VCaP (cell line): ENCODE data around the gene PHOX2B.

Source experiments
- H3K27ac ChIP-seq: fragments of 450-650 bp; 2 replicates; pipeline ENCODE4 v1.5.1; 2017
- CTCF ChIP-seq: fragments of 450-650 bp; conservative IDR thresholded peaks from 2 replicates; pipeline ENCODE4 v1.5.1; 2017; ENCODE audit warnings: mild to moderate bottlenecking, moderate library complexity

PHOX2B gene

GRCh38 chr4:41752081-41752836, 3.7 kb upstream of the PHOX2B start:
- TF ChIP-seq CTCF: no peak
- no peak overlapping the region for H3K27ac ChIP-seq

DNA sequence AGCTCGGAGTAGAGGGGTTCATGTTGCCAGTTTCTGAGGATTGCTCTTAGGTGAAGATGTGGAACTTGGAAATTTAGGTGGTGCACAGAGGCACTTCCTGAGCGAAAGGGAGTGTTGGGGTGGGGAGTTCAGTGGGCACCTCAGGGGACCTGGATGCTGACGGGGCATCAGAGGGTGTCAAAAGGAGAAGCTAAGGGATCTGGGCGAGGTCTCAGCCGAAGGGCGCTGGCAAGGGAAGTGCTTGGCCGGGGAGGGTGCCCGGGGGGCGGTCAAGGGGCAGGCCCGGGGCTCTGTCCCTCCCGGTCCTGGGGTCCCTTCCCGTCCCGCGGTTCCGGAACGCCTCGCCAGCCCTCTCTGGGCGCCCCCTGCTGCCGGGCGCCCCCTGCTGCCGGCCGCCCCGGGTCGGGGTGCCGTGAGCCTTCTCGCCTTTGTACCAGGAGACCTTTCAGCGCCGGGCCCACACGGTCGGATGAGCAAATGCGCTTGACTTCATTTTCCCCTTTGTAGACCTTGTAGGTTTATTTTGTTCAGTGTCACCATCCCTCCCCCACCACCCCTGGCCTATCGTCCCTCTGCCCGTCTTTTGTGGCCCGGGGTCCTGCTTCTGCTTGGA, 3.0 kb upstream of the PHOX2B start:
- no peak for TF ChIP-seq CTCF
- no peak overlapping the region for H3K27ac ChIP-seq

DNA sequence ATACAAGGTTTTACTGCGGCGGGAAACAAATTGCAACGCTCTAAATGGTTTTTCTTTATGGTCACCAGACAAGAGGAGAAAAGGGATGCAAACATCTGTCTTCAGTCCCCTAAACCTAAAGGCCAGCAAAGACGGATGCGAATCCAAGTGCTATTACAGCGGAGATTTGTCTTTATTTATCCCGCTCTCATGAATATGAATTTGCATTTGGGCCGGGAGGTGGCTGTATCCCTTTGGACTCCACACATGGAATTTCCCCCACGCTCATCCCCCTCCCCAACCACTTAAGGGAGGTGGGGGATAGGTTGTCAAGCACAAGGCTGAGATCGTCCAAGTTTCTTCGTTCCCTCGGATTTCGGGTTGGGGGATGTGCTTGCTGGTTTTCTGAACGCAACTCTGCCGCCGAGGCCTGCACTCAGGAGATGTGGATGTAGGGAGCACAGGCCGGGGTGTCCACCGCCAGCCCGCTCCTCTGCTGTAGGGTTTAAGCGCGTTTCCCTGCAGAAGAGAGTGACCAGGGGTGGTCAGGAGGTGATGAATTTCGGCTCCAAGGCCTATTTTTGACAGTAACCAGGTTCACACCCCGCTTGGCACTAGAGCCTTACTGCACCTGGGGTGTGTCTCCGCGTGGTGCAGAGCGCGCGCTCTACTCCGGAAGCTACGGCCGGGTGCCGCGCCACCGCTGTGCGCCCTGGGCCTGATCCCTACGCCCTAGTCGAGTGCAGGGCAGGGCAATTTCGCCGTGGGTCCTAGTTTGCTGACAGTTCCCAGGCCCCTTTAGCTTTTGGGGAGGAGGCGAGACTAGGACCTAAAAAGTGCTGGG, 2.3 kb upstream of the PHOX2B start:
- H3K27ac ChIP-seq: no peak overlapping the region
- TF ChIP-seq CTCF: no peak

GRCh38 chr4:41750121-41750625, 1.6 kb upstream of the PHOX2B start:
- TF ChIP-seq CTCF: no peak
- H3K27ac ChIP-seq: no peak overlapping the region

DNA sequence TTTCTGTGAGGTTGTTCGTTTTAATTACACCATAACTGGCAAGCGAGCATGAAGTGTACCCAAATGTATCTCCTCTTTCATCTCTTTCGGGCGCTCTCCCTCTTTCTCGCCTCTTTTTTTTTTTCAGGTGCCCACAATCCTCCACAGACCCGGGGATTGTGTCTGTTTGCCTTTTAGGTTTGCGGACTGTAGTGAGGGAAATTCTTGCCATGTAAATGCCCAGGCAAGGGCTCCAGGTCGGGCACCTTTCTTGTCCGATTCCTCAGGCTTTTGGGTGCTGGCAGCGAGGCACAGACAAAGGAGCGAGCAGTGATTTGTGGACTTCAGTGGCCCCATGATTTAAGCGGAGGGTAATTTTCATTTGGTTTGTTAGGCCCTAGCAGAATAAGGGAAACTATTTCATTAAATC, 1.1 kb upstream of the PHOX2B start:
- H3K27ac ChIP-seq: no peak overlapping the region
- no peak for TF ChIP-seq CTCF

DNA sequence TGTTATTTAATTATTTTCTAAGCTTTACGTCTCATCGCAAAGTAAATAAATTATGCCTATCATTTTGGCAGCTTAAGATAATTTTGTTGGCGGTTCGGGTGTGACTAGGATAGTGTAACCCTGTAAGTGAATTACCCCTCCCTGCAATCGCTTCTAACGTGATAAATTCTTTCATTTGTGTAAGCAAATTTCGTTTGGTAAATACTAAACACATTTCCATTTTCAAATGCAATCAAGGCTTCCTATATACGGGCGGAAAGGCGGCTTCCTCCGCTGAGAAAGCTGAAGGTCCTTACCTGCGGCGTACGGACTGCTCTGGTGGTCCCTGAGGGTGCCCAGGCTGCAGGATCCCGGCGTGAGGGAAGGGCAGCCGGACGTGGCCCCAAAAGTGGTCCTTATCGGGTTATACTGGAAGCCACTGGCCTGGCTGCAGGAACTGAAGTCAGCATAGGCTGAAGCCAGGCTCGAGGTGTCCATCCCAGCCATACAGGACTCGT, 403 bp downstream of the PHOX2B start:
- TF ChIP-seq CTCF: no peak
- no peak overlapping the region for H3K27ac ChIP-seq
